ENCODE results near the gene PNP.

PNP gene

DNA sequence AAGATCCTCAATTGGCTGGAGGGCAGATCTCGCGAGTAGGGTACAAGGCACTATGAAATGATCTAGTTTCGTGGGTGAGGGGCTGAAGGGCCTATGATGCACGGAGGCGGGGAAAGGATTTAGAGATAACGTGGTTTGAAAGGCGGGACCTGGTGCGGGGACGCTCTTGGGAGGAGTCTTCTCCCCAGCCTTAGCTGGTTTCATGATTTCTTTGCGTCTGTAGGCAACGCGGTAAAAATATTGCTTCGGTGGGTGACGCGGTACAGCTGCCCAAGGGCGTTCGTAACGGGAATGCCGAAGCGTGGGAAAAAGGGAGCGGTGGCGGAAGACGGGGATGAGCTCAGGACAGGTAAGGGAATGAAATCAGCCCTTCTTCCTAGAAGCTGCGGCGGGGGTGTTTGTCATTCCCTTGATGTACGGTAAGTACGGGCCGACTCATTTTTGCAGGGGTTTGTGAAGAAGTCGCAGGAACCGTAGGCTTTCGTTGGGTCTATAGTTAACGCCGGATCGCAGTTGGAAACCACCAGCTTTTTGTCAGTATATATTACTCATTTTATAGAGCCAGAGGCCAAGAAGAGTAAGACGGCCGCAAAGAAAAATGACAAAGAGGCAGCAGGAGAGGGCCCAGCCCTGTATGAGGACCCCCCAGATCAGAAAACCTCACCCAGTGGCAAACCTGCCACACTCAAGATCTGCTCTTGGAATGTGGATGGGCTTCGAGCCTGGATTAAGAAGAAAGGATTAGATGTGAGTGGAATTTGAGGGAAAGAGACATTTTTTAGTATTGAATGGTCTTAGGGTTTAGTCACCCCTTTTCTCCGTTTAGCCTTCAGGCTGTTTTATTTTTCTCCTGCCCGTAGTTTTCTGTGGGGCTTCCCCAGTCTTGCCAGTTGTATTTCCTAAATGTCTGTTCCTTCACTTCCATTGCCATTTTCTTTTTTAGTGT, 13.6 kb upstream of the PNP start:
- DNase-seq (ENCODE audit: low spot score), result no peak

- no peak for DNase-seq (ENCODE audit: low spot score)
Measured at GRCh38 chr14:20456971-20457370, 12.2 kb upstream of the PNP start.

DNA sequence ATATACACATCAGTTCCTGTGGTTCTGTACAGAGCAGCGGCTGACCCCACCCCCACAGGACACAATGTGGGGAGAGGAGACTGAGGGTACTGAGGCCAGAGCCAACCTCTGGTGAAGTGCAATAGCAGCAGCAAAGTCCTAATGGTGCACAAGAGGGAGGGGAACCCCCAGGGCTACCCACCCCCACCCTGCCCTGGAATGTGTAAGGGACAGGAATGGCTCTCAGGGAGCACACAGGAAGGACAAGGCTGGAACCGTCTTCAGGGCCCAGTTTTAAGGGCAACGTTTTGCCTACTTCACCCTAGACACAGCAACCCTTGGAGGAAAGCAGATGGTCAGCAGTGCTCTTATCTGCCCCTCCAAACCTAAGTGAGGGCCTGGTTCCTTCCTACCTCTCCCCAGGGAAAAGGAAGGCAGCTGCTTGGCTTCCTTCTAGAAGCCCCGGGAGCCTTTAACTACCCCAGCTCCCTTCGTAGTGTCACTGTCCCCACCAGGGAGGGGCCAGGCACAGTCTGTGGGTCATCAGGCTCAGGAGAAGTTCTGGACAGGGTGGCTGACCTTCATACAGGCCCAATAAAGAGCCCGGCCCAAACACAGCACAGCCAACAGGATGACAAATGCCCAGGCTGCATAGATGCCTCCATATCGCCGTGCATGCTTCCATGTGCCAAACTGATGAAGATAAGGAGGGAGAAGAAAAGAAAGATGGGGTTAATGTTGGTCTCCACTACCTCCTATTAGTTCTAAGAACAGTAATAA, 11.0 kb upstream of the PNP start:
- DNase-seq (ENCODE audit: low spot score), result no peak

DNA sequence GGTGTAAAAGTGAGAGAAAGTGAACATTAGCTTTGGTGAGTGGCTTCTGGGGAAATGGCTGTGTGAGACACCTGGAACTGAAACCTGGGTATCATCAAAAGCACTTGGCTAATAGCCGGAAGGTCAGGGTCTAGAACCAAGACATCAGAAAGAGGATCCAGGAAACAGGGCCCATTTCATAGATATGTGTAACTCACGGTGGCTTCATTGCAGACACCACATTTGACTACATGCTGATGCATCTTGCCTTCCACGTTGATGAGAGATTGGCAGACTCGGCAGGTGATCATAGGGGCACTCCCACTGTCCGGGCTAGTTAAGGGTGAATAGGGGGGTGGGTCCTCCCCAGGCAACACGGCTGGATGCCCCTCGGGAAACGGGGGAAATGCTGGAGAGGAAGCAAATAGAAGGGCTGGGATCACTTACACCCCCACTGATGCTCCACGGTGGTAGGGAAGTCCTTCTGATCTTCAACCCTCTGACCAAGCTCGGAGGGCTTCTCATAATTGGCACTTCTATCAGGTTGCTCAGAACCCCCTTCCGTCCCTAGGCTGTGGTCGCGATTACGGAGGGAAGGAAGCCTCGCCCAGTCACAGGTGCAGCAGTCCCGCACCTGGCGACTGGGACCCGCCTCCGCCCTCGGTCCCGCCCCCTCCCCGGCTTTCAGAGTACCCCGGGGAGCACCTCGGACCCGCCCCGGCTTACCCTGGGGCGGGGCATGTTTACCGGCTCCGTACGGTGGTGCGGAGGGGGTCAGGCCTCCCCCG, 8.6 kb upstream of the PNP start:
- DNase-seq (ENCODE audit: low spot score), result no peak

- DNase-seq (ENCODE audit: low spot score), result peak; percentile 98
Measured at GRCh38 chr14:20461225-20462141, 7.7 kb upstream of the PNP start, which contains the start of gene PIP4P1. PIP4P1 (minus strand) TSS chr14:20461434; CDS start chr14:20461325, 109 bp downstream.

DNA sequence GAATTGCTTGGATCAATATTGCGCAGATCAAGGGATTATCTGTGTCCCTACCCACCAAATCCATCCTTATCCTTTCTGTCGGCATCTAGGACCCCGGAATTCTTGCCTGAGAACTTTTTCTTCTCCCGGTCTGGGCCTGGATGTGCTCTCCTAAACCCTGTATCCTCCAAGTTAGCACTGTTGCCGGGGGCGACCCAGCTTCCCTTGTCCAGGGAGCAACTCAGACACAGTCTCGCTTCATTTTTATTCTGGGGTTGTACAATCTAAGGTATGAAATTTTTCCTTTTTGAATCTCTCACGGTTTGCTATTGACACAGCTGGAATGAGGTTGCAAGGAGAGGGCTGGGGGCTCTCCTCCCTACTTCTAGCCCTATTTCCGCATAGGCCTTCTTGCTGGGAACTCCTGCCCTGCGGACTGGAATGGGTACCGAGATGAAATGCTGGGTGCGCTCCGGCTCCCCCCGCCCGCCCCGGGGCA, 403 bp upstream of the PNP start:
- no peak for DNase-seq (ENCODE audit: low spot score)

GRCh38 chr14:20469890-20470602, 840 bp downstream of the PNP start:
- DNase-seq (ENCODE audit: low spot score), result peak; percentile 53

DNA sequence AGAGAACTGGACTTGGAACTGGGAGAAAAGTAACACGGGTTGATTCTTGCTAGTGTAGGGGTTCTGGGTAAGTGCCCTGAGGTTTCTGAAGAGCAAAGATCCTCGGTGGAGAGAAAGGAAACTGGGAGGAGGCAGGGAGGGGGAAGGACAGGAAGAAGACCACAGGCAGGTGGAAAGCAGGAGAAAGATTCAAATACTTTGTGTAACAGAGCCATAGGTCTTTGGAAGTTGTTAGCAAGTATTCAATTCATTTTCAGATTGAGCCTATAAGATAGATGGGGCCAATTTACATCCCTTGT, 1.3 kb downstream of the PNP start:
- DNase-seq (ENCODE audit: low spot score), result no peak

- no peak for DNase-seq (ENCODE audit: low spot score)
Measured at GRCh38 chr14:20472536-20473169, 3.4 kb downstream of the PNP start.

GRCh38 chr14:20476776-20477175, 7.6 kb downstream of the PNP start:
- DNase-seq (ENCODE audit: low spot score), result no peak

- no peak for DNase-seq (ENCODE audit: low spot score)
Measured at GRCh38 chr14:20477211-20477876, 8.1 kb downstream of the PNP start.

GRCh38 chr14:20478894-20479293, 9.7 kb downstream of the PNP start:
- no peak for DNase-seq (ENCODE audit: low spot score)

DNA sequence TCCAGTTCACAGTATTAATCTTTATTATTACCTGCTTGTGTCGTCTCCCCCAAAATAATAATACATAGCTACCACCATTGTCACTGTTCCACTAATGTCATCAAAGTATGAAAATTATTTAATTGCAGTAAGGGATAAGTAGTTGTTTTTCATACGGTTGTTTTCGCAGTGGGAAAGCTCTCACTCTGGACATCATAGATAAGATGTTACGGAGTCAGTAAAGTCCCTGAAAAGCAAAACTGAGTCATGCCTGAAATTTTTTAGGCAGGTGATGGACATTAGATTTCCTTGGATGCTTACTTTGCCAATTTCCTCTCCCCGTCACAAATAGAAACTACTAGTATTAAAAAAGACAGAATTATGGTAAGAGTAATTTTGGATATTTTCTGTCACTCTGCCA, 13.2 kb downstream of the PNP start:
- DNase-seq (ENCODE audit: low spot score), result no peak

GRCh38 chr14:20485900-20486299, 16.7 kb downstream of the PNP start:
- DNase-seq (ENCODE audit: low spot score), result no peak

GRCh38 chr14:20486684-20487395, 17.6 kb downstream of the PNP start:
- no peak for DNase-seq (ENCODE audit: low spot score)

- DNase-seq (ENCODE audit: low spot score), result no peak
Measured at GRCh38 chr14:20487396-20487725, 18.2 kb downstream of the PNP start.

DNA sequence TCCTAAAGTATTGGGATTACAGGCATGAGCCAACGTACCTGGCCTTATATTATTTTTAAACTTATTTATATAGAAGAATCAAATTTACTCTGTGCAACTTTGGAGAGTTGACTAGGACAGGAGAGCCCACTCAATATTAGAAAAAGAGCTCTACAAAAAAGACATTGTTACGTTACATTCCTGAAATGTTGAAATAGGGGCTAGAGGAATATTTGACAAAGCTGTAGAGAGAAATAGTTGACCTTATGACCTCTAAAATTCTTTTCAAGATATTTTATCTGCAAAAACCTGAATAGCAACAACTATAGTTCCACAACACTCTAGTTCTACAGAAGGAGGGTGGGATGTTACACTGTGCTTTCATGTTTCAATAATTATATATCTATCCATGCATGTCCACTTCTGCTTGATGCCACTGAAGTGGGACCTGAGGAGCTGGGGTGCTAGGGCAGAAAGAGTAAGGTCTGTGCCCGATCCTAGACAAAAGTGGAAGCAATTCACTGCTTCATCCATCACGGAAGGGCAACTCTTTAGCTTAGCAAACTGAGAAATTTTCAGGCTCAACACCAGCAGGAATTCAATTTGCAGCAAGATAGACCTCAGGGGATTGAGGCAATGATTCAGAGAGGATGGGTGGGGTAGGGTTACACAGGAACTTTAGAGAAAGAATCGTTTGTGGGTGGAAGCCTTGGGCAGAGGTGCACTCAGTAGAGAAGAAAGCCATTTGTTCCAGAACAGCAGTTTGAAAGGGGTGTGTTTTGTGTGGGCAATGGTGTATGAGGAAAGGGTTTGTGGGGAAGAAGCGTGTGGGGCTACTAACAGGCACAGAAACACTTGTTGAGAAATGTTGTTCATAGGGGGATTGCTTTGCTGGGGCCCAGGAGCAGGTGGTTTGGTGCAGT, 20.1 kb downstream of the PNP start:
- DNase-seq (ENCODE audit: low spot score), result no peak

DNA sequence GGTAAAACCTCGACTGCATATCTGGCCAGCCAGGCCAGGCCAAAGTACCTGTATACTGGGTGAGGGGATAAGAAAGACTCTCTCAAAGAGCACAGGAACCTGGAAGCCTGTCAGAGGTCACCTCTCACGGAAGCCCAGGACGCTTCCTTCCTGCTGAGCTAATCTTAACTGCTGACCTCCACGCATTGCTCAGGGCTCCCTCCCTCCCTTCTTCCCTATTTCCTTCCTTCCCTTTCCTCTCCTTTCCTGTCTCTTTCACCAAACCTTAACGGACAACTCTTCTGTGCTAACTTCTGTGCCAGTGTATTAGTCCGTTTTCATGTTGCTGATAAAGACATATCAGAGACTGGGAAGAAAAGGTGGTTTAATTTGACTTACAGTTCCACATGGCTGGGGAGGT, 21.4 kb downstream of the PNP start:
- DNase-seq (ENCODE audit: low spot score), result no peak

All from ecto neural progenitor cell (in vitro differentiated cells).